Heart left ventricle (tissue), 13 donors: Measurements from ENCODE around the gene BST1.

Experiments used
- POLR2A ChIP-seq, 2 donors: fragments of 450-650 bp; IDR thresholded peaks; one replicate each; pipeline ENCODE4 v1.6.1; 2017; ENCODE audit warnings: antibody characterized with exemption in 2 of 2, mild to moderate bottlenecking in 2 of 2, moderate library complexity in 2 of 2
- TF ChIP-seq, protein P1 (sequence below), 12 donors: fragments of 200-600 bp; sonication (generic) in 4 of 12; IDR thresholded peaks; one replicate each; pipeline versions ENCODE4 v1.5.0 to v1.8.0; 2018 to 2022; ENCODE audit warnings: antibody characterized with exemption in 12 of 12, mild to moderate bottlenecking in 5 of 12
- donor health status: ischemic (EF 13 %, LVEDD 7.1; RV severe dilation, severe dysfunction).
- donor health status: DM: no; HTN: yes; CAD: no.
- donor health status: DM: no; HTN: no; CAD: no.
- donor health status: ischemic (EF 25% LVEDD 6.9; RV normal size, moderate dysfunction).
- donor health status: ischemic (EF 25% LVEDD 5.7; RV mildly dilated, moderate dysfunction).
- donor health status: ischemic (EF 35%, LVEDD 5.7; RV mildly dilated, moderate dysfunction).
- donor health status: nonischemic (EF 11% LVEDD 7.7; RV severe dilation, severe dysfunction).
- donor health status: DM: yes; HTN: yes; CAD: no.
- donor health status: PGD.
- donor health status: ischemic (EF 29% LVEDD 5.4; RV normal size, mild dysfunction).
- donor health status: nonischemic (EF 23%, LVEDD 6.1; RV moderate dilation, normal function).

DNA sequence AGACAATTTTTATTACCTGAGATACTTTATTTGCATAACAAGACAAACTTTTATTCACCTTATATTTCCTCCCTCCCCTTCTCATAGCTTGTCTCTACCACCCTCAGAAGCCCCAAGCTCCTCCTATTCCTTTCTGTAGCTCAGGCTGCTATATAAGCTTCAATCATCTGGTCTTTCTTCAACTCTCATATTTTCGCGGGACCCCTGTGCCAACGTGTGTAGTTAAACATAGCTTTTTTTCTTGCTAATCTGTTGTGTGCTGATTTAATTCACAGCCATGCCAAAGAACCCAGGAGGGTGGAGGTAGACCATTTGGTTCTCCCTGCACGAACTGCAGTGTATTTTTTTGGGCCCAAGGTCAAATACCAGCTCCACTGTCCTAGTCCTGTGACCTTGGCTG is 54.2 kb downstream of the BST1 start:
- TF ChIP-seq, protein P1, sequence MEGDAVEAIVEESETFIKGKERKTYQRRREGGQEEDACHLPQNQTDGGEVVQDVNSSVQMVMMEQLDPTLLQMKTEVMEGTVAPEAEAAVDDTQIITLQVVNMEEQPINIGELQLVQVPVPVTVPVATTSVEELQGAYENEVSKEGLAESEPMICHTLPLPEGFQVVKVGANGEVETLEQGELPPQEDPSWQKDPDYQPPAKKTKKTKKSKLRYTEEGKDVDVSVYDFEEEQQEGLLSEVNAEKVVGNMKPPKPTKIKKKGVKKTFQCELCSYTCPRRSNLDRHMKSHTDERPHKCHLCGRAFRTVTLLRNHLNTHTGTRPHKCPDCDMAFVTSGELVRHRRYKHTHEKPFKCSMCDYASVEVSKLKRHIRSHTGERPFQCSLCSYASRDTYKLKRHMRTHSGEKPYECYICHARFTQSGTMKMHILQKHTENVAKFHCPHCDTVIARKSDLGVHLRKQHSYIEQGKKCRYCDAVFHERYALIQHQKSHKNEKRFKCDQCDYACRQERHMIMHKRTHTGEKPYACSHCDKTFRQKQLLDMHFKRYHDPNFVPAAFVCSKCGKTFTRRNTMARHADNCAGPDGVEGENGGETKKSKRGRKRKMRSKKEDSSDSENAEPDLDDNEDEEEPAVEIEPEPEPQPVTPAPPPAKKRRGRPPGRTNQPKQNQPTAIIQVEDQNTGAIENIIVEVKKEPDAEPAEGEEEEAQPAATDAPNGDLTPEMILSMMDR (IDR thresholded peaks at IDR 0.05): no peak
- TF ChIP-seq POLR2A (IDR thresholded peaks at IDR 0.05): no peak
